ENCODE results near the gene F2R.

The F2R gene

GRCh38 chr5:76715736-76716455 is at the start of gene F2R:
Gene F2R (plus strand): TSS chr5:76716126. CDS start chr5:76716308, 182 bp downstream.
- peak within 1 kb of the TSS; percentile 100 for H3K4me2 ChIP-seq (ENCODE audit: low read length)
- no peaks in the 10 kb centered on the region for H3K9me3 ChIP-seq (ENCODE audit: insufficient read depth, low read length)
- no peaks in the 10 kb centered on the region for H3K79me2 ChIP-seq (ENCODE audit: low read length)
- peak within 1 kb of the TSS; percentile 76 for H3K9ac ChIP-seq (ENCODE audit: low read length)
- H3K4me3 ChIP-seq (ENCODE audit: low read length) = peak within 1 kb of the TSS; percentile 98
- peak within 1 kb of the TSS; percentile 82 for H2AFZ ChIP-seq (ENCODE audit: low read depth, low read length)
- no peak for TF ChIP-seq EZH2phosphoT487 (IDR thresholded peaks at IDR 0.05; ENCODE audit: low read depth)
- TF ChIP-seq, protein P1, sequence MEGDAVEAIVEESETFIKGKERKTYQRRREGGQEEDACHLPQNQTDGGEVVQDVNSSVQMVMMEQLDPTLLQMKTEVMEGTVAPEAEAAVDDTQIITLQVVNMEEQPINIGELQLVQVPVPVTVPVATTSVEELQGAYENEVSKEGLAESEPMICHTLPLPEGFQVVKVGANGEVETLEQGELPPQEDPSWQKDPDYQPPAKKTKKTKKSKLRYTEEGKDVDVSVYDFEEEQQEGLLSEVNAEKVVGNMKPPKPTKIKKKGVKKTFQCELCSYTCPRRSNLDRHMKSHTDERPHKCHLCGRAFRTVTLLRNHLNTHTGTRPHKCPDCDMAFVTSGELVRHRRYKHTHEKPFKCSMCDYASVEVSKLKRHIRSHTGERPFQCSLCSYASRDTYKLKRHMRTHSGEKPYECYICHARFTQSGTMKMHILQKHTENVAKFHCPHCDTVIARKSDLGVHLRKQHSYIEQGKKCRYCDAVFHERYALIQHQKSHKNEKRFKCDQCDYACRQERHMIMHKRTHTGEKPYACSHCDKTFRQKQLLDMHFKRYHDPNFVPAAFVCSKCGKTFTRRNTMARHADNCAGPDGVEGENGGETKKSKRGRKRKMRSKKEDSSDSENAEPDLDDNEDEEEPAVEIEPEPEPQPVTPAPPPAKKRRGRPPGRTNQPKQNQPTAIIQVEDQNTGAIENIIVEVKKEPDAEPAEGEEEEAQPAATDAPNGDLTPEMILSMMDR (IDR thresholded peaks at IDR 0.05; ENCODE audit: low read depth, low read length) = peak; percentile 45
- H3K27ac ChIP-seq (ENCODE audit: low read length) = no peak within 1 kb of the TSS
- H3K27me3 ChIP-seq (ENCODE audit: low read depth, low read length) = peaks cover 17% of the 10 kb centered on the region
- no peaks in the 10 kb centered on the region for H3K36me3 ChIP-seq (replicated peaks; ENCODE audit: low read depth, low read length)
- H3K4me1 ChIP-seq (ENCODE audit: low read length) = peaks cover 15% of the 10 kb centered on the region
- no peaks in the 10 kb centered on the region for H4K20me1 ChIP-seq (ENCODE audit: insufficient read depth, low read length)

- no peak overlapping the region for H3K27ac ChIP-seq (ENCODE audit: low read length)
- H3K9me3 ChIP-seq (ENCODE audit: insufficient read depth, low read length) = no peaks in the 10 kb centered on the region
- H3K4me2 ChIP-seq (ENCODE audit: low read length) = no peak overlapping the region
- H3K4me3 ChIP-seq (ENCODE audit: low read length) = no peak overlapping the region
- no peak for TF ChIP-seq EZH2phosphoT487 (IDR thresholded peaks at IDR 0.05; ENCODE audit: low read depth)
- TF ChIP-seq, protein P1 (IDR thresholded peaks at IDR 0.05; ENCODE audit: low read depth, low read length) = no peak
- H2AFZ ChIP-seq (ENCODE audit: low read depth, low read length) = no peak overlapping the region
- no peak overlapping the region for H3K9ac ChIP-seq (ENCODE audit: low read length)
- no peaks in the 10 kb centered on the region for H3K36me3 ChIP-seq (replicated peaks; ENCODE audit: low read depth, low read length)
- no peaks in the 10 kb centered on the region for H3K27me3 ChIP-seq (ENCODE audit: low read depth, low read length)
- H3K4me1 ChIP-seq (ENCODE audit: low read length) = peaks cover 18% of the 10 kb centered on the region
- H3K79me2 ChIP-seq (ENCODE audit: low read length) = no peaks in the 10 kb centered on the region
- no peaks in the 10 kb centered on the region for H4K20me1 ChIP-seq (ENCODE audit: insufficient read depth, low read length)
These were observed 48.4 kb upstream of the F2R start for GRCh38 chr5:76667495-76667894.

DNA sequence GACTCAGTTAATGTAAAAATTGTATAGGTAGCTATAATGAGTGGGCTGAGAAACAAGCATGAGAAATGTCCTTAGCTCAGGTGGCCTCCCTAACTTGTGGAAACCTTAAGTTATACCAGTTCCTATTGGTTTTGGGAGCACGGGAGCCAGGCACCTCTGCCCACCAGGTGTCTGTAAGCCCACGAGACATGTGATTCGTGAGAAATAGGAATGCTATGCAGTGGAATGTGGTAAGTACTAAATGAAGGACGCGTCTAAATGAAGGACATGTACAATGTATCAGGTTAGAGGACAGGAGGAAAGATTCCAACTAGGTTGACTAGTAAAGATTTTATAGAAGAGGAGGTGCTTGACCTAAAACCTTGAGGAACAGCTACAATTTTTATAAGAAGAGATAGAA is 46.7 kb upstream of the F2R start:
- Histone ChIP-seq H4K20me1 (ENCODE audit: insufficient read depth, low read length) (no peaks in the 10 kb centered on the region), H3K4me1 (ENCODE audit: low read length) (peaks cover 5% of the 10 kb centered on the region), H3K9me3 (ENCODE audit: insufficient read depth, low read length) (no peaks in the 10 kb centered on the region), H3K27ac (ENCODE audit: low read length) (no peak overlapping the region), H3K9ac (ENCODE audit: low read length) (no peak overlapping the region), H3K4me2 (ENCODE audit: low read length) (no peak overlapping the region), H3K27me3 (ENCODE audit: low read depth, low read length) (no peaks in the 10 kb centered on the region), H3K4me3 (ENCODE audit: low read length) (no peak overlapping the region), H2AFZ (ENCODE audit: low read depth, low read length) (no peak overlapping the region), H3K36me3 (replicated peaks; ENCODE audit: low read depth, low read length) (no peaks in the 10 kb centered on the region), H3K79me2 (ENCODE audit: low read length) (no peaks in the 10 kb centered on the region)
- TF ChIP-seq EZH2phosphoT487 (IDR thresholded peaks at IDR 0.05; ENCODE audit: low read depth) = no peak
- TF ChIP-seq, protein P1 (IDR thresholded peaks at IDR 0.05; ENCODE audit: low read depth, low read length) = no peak

- no peaks in the 10 kb centered on the region for H3K36me3 ChIP-seq (replicated peaks; ENCODE audit: low read depth, low read length)
- no peaks in the 10 kb centered on the region for H4K20me1 ChIP-seq (ENCODE audit: insufficient read depth, low read length)
- TF ChIP-seq, protein P1 (IDR thresholded peaks at IDR 0.05; ENCODE audit: low read depth, low read length) = no peak
- no peak for TF ChIP-seq EZH2phosphoT487 (IDR thresholded peaks at IDR 0.05; ENCODE audit: low read depth)
These were observed 45.4 kb upstream of the F2R start for GRCh38 chr5:76670508-76670907.

More at GRCh38 chr5:76670508-76670907, 45.4 kb upstream of the F2R start:
- H3K79me2 ChIP-seq (ENCODE audit: low read length) = no peaks in the 10 kb centered on the region
- H3K9me3 ChIP-seq (ENCODE audit: insufficient read depth, low read length) = no peaks in the 10 kb centered on the region
- H3K9ac ChIP-seq (ENCODE audit: low read length) = no peak overlapping the region
- no peaks in the 10 kb centered on the region for H3K27me3 ChIP-seq (ENCODE audit: low read depth, low read length)
- H3K27ac ChIP-seq (ENCODE audit: low read length) = no peak overlapping the region
- no peak overlapping the region for H3K4me2 ChIP-seq (ENCODE audit: low read length)
- no peak overlapping the region for H3K4me3 ChIP-seq (ENCODE audit: low read length)
- no peaks in the 10 kb centered on the region for H3K4me1 ChIP-seq (ENCODE audit: low read length)
- H2AFZ ChIP-seq (ENCODE audit: low read depth, low read length) = no peak overlapping the region

Data from OCI-LY3 (cell line).